IMR-90 (cell line): ENCODE results near the gene CNTN4. TPM values are rescaled to one million over a fixed set of nuclear protein-coding genes. Genes with fewer than 3 reads are reported as not detected.

Experiments
- ATAC-seq: fragments of 200-7000 bp; cut with Tn5 transposase; 2 replicates; pipeline ENCODE4 v1.9.1; 2020; ENCODE audit warnings: low read depth, mild to moderate bottlenecking, moderate library complexity
- BruUV-seq: library from RNA; stranded (reverse); fragments of 400-500 nt; replicated peaks from 2 replicates; lab custom pipeline; 2021; lab: Mats Ljungman, UMichigan
- CTCF ChIA-PET: fragments of 300-600 bp; formaldehyde crosslinking; extraction: SDS; loops from one replicate; lab custom pipeline; 2021; ENCODE audit warnings: antibody characterized with exemption; lab: Yijun Ruan, JAX
- POLR2A ChIA-PET: fragments of 300-600 bp; sonication (Branson Sonifier 250); formaldehyde crosslinking; loops from one replicate; lab custom pipeline; 2022; ENCODE audit warnings: antibody characterized with exemption; ENCODE audit not compliant: unreplicated experiment; lab: Charles Lee
- DNase-seq: peaks from one replicate; pipeline ENCODE4 v3.0.0; 2013
- H2AFZ ChIP-seq: replicated peaks from 2 replicates; pipeline ENCODE3; 2013; ENCODE audit warnings: low read length, mild to moderate bottlenecking; ENCODE audit not compliant: poor library complexity
- H2AK5ac ChIP-seq: 2 replicates; pipeline ENCODE4 v1.6.1; 2013; ENCODE audit warnings: low read depth, low read length, inconsistent platforms
- H2AK9ac ChIP-seq: replicated peaks from 2 replicates; pipeline ENCODE3; 2013; ENCODE audit warnings: mild to moderate bottlenecking, low read depth, low read length, moderate library complexity; ENCODE audit not compliant: poor library complexity
- H2BK120ac ChIP-seq: 2 replicates; pipeline ENCODE4 v1.6.1; 2013; ENCODE audit warnings: low read depth, low read length, inconsistent platforms
- H2BK15ac ChIP-seq: 3 replicates; pipeline ENCODE4 v1.6.1; 2013; ENCODE audit warnings: low read depth, low read length, inconsistent platforms
- H2BK20ac ChIP-seq: 2 replicates; pipeline ENCODE4 v1.6.1; 2013; ENCODE audit warnings: low read depth, mild to moderate bottlenecking, inconsistent platforms, low read length, moderate library complexity
- H2BK5ac ChIP-seq: 2 replicates; pipeline ENCODE4 v1.6.1; 2013; ENCODE audit warnings: mild to moderate bottlenecking, low read depth, low read length, inconsistent platforms; ENCODE audit not compliant: poor library complexity, severe bottlenecking
- H3K14ac ChIP-seq: replicated peaks from 2 replicates; pipeline ENCODE4 v1.6.1; 2013; ENCODE audit warnings: low read depth, low read length, inconsistent platforms
- H3K18ac ChIP-seq: 2 replicates; pipeline ENCODE4 v1.6.1; 2013; ENCODE audit warnings: low read depth, low read length, control low read depth
- H3K23ac ChIP-seq: 2 replicates; pipeline ENCODE4 v1.6.1; 2013; ENCODE audit warnings: low read depth, low read length, inconsistent platforms
- H3K27ac ChIP-seq: 2 replicates; pipeline ENCODE4 v1.5.1; 2013; ENCODE audit warnings: mild to moderate bottlenecking, control low read depth, low read length; ENCODE audit not compliant: insufficient read depth
- H3K27me3 ChIP-seq: 2 replicates; pipeline ENCODE4 v1.6.1; 2013; ENCODE audit warnings: low read length; ENCODE audit not compliant: control insufficient read depth, insufficient read depth
- H3K36me3 ChIP-seq: 2 replicates; pipeline ENCODE4 v1.6.1; 2013; ENCODE audit warnings: low read length, mixed read lengths; ENCODE audit not compliant: control insufficient read depth, insufficient read depth
- H3K4ac ChIP-seq: 2 replicates; pipeline ENCODE4 v1.6.1; 2013; ENCODE audit warnings: low read depth, low read length, inconsistent platforms
- H3K4me1 ChIP-seq: 2 replicates; pipeline ENCODE4 v1.6.1; 2013; ENCODE audit warnings: low read length, mixed read lengths; ENCODE audit not compliant: control insufficient read depth, insufficient read depth
- H3K4me2 ChIP-seq: 2 replicates; pipeline ENCODE4 v1.6.1; 2013; ENCODE audit warnings: low read depth, mild to moderate bottlenecking, control low read depth, low read length, moderate library complexity
- H3K4me3 ChIP-seq: 2 replicates; pipeline ENCODE4 v1.5.1; 2013; ENCODE audit warnings: low read depth, mild to moderate bottlenecking, control low read depth, low read length, moderate library complexity; ENCODE audit not compliant: insufficient read depth
- H3K56ac ChIP-seq: 2 replicates; pipeline ENCODE4 v1.6.1; 2013; ENCODE audit warnings: low read length, inconsistent platforms; ENCODE audit not compliant: insufficient read depth; ENCODE audit errors: extremely low read depth
- H3K79me1 ChIP-seq, 2 experiments: 2 replicates each; pipeline ENCODE4 v1.6.1; 2013; ENCODE audit warnings: low read length in 2 of 2, inconsistent platforms in 1 of 2, low read depth in 1 of 2
- H3K9ac ChIP-seq: 2 replicates; pipeline ENCODE4 v1.6.1; 2013; ENCODE audit warnings: low read depth, low read length, control low read depth
- H3K9me1 ChIP-seq: 2 replicates; pipeline ENCODE4 v1.6.1; 2013; ENCODE audit warnings: low read length, inconsistent platforms; ENCODE audit not compliant: insufficient read depth
- H3K9me3 ChIP-seq: 2 replicates; pipeline ENCODE4 v1.6.1; 2013; ENCODE audit warnings: low read length; ENCODE audit not compliant: control insufficient read depth, insufficient read depth
- H4K20me1 ChIP-seq: 2 replicates; pipeline ENCODE4 v1.6.1; 2013; ENCODE audit warnings: low read length, inconsistent platforms; ENCODE audit not compliant: insufficient read depth
- H4K5ac ChIP-seq: 2 replicates; pipeline ENCODE4 v1.6.1; 2013; ENCODE audit warnings: mild to moderate bottlenecking, low read depth, low read length, control low read depth
- H4K8ac ChIP-seq, 2 experiments: 2 replicates each; pipeline ENCODE4 v1.6.1; 2013; ENCODE audit warnings: low read depth in 2 of 2, low read length in 2 of 2, control low read depth in 1 of 2, inconsistent platforms in 1 of 2
- H4K91ac ChIP-seq: 2 replicates; pipeline ENCODE4 v1.6.1; 2013; ENCODE audit warnings: low read depth, low read length, inconsistent platforms; ENCODE audit not compliant: insufficient read depth
- CEBPB ChIP-seq: IDR thresholded peaks from 2 replicates; pipeline ENCODE4 v1.6.1; 2012; ENCODE audit warnings: low read depth, low read length, improper control_type of control experiment
- CHD1 ChIP-seq: IDR thresholded peaks from 2 replicates; pipeline ENCODE4 v1.6.1; 2012; ENCODE audit warnings: low read depth, low read length, improper control_type of control experiment
- CTCF ChIP-seq: conservative IDR thresholded peaks from 2 replicates; pipeline ENCODE4 v1.5.1; 2012; ENCODE audit warnings: mild to moderate bottlenecking, low read depth, low read length, improper control_type of control experiment
- FOS ChIP-seq: fragments of 150-350 bp; IDR thresholded peaks from 2 replicates; pipeline ENCODE4 v1.6.1; 2016; ENCODE audit warnings: low read depth, low read length
- MAFK ChIP-seq: IDR thresholded peaks from 2 replicates; pipeline ENCODE4 v1.6.1; 2012; ENCODE audit warnings: low read depth, low read length, improper control_type of control experiment
- MXI1 ChIP-seq: IDR thresholded peaks from 2 replicates; pipeline ENCODE4 v1.6.1; 2012; ENCODE audit warnings: low read depth, mild to moderate bottlenecking, low read length, moderate library complexity, borderline replicate concordance
- RFX5 ChIP-seq: IDR thresholded peaks from 2 replicates; pipeline ENCODE4 v1.8.0; 2012; ENCODE audit warnings: low read depth, mild to moderate bottlenecking, low read length, moderate library complexity
- SMC3 ChIP-seq: fragments of 150-350 bp; IDR thresholded peaks from 2 replicates; pipeline ENCODE4 v1.6.1; 2016; ENCODE audit warnings: low read depth, mild to moderate bottlenecking, antibody characterized with exemption, low read length, moderate library complexity
- WGBS, 2 experiments: methylation state at CpG; one replicate each; pipeline versions ENCODE4 v1.1.5 to v1.1.7; 2013; ENCODE audit warnings: missing lambda C conversion rate in 2 of 2; ENCODE audit not compliant: insufficient read length in 1 of 2; ENCODE audit errors: extremely low coverage in 2 of 2; 5-methylcytosine and 5-hydroxymethylcytosine counted together
- dilution Hi-C: fragments of 300-500 bp; cut with HindIII; formaldehyde crosslinking; loops from one replicate; pipeline ENCODE4 v1.14.3; 2018; ENCODE audit warnings: low sequenced_read_pairs; ENCODE audit not compliant: unreplicated experiment
- in situ Hi-C: fragments of 300-500 bp; cut with MboI; formaldehyde crosslinking; loops from 3 replicates; pipeline ENCODE4 v1.14.3; 2019; ENCODE audit warnings: low sequenced_read_pairs, inconsistent platforms, mixed read lengths
- intact Hi-C: fragments of 100-400 bp; cut with micrococcal nuclease; formaldehyde crosslinking; loops from 2 replicates; pipeline ENCODE4 v1.10.0; 2022
- polyA plus RNA-seq, 3 experiments: library from polyadenylated mRNA; depleted of rRNA; stranded (reverse); fragments of >200 nt; gene quantifications; 2 replicates each; pipeline ENCODE4 v1.2.3, GENCODE V29; 2012; ENCODE audit warnings: low replicate concordance in 1 of 3
- total RNA-seq: library from RNA; depleted of rRNA; stranded (reverse); fragments of >200 nt; gene quantifications from 2 replicates; pipeline ENCODE4 v1.2.3, GENCODE V29; 2012

The CNTN4 gene
- total and polyA plus RNA-seq, 2 of the 4 experiments (the other 2 are of a cell fraction) = under 0.01 TPM; not detected in 1

- Histone ChIP-seq H3K27ac (no peak overlapping the region), H3K4me1 (no peaks in the 10 kb centered on the region), H2BK120ac (no peak overlapping the region), H3K9ac (no peak overlapping the region), H2BK5ac (no peak overlapping the region), H3K36me3 (no peaks in the 10 kb centered on the region), H3K27me3 (no peaks in the 10 kb centered on the region), H3K4me3 (no peak overlapping the region), H3K18ac (no peak overlapping the region), H3K4ac (no peak overlapping the region), H3K56ac (no peak overlapping the region), H2AK9ac (no peak overlapping the region), H2AFZ (no peak overlapping the region), H3K79me1 (no peaks in the 10 kb centered on the region), H4K91ac (no peak overlapping the region), H2BK20ac (no peak overlapping the region), H3K23ac (no peak overlapping the region), H4K8ac (no peak overlapping the region), H3K9me3 (no peaks in the 10 kb centered on the region; the same call in 1 of the 2 replicates), H3K14ac (no peak overlapping the region), H2AK5ac (no peak overlapping the region), H3K9me1 (no peaks in the 10 kb centered on the region), H4K5ac (no peak overlapping the region), H2BK15ac (no peak overlapping the region), H4K20me1 (no peaks in the 10 kb centered on the region), H3K4me2 (no peak overlapping the region)
- no CpG with 5 or more reads among the region's 3 CpGs for whole genome bisulfite sequencing, 2 experiments
- intact Hi-C loops (no loop called here), dilution Hi-C loops (no loop called here), in situ Hi-C loops (no loop called here)
- ATAC-seq (no peak), DNase-seq (no peak)
- CTCF ChIA-PET = no interaction called here
- BruUV-seq = no TSS peak
- POLR2A ChIA-PET = no interaction called here
- TF ChIP-seq RFX5 (no peak), SMC3 (no peak), FOS (no peak), CHD1 (no peak), CTCF (no peak), MXI1 (no peak), CEBPB (no peak), MAFK (no peak)
These were observed 479.9 kb downstream of the CNTN4 start for GRCh38 chr3:2578560-2578959.
